Measurements from ENCODE around the gene BIN1. TPM values are rescaled to one million over a fixed set of nuclear protein-coding genes. Genes with fewer than 3 reads are reported as not detected.
"Not testable (repeated sequence)": the region's sequence is repeated elsewhere in the genome, so short reads cannot be mapped to it uniquely, and the experiment has no call there.

The BIN1 gene
- total RNA-seq, 2 experiments from 2014 or later, result 98.8 to 101 TPM

DNA sequence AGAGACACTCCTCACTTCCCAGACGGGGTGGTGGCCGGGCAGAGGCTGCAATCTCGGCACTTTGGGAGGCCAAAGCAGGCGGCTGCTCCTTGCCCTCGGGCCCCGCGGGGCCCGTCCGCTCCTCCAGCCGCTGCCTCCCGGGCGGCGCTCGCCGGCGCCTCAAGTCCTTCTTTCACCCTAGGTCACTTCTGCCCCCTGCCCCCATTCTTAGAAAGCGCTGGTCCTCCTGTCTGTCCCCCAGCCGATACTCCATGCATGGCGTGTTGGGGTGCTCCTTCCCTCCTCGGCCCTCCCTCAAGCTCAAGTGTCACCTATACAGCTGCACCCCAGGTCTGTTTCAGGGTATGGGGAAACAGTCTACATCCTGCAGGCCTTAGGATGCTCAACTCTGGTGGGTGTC is 13.5 kb upstream of the BIN1 start:
- H3K4me3 Mint-ChIP-seq, H3K36me3 Mint-ChIP-seq: not testable (repeated sequence)

DNA sequence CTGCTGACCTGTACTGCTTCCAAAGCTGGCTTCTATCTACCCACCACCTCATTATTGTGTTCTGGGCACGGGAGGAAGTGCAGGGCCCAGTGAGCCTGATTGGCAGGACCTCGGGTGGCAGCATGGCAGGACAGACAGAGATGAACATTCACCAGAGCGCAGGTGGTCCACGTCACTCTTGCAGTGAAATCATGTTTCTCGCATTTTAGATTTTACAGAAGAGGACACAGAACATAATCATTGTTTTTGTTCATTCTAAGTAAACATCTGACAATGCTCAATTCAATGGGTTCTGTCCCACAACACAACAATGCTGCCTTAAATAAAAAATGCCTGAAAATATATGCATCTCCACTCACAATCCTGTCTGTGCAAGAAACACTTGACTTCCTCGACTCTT is 11.5 kb upstream of the BIN1 start:
- no peaks in the 10 kb centered on the region for H3K9me3 Mint-ChIP-seq
- no peak overlapping the region for H3K27ac Mint-ChIP-seq
- no peak overlapping the region for H3K4me3 Mint-ChIP-seq
- H3K36me3 Mint-ChIP-seq, result peaks cover 2% of the 10 kb centered on the region
- no peak for DNase-seq
- no peaks in the 10 kb centered on the region for H3K27me3 Mint-ChIP-seq
- no peaks in the 10 kb centered on the region for H3K4me1 Mint-ChIP-seq

More for the DNA sequence above, 13.5 kb upstream of the BIN1 start:
- not testable (repeated sequence) for H3K4me1 Mint-ChIP-seq, H3K27me3 Mint-ChIP-seq, H3K27ac Mint-ChIP-seq, DNase-seq, H3K9me3 Mint-ChIP-seq

- peaks cover 2% of the 10 kb centered on the region for H3K36me3 Mint-ChIP-seq
- no peaks in the 10 kb centered on the region for H3K4me1 Mint-ChIP-seq
- H3K4me3 Mint-ChIP-seq, result no peak overlapping the region
- no peaks in the 10 kb centered on the region for H3K9me3 Mint-ChIP-seq
- H3K27ac Mint-ChIP-seq, result no peak overlapping the region
- H3K27me3 Mint-ChIP-seq, result no peaks in the 10 kb centered on the region
- no peak for DNase-seq
These were observed 11.1 kb upstream of the BIN1 start for GRCh38 chr2:127118038-127118437.

DNA sequence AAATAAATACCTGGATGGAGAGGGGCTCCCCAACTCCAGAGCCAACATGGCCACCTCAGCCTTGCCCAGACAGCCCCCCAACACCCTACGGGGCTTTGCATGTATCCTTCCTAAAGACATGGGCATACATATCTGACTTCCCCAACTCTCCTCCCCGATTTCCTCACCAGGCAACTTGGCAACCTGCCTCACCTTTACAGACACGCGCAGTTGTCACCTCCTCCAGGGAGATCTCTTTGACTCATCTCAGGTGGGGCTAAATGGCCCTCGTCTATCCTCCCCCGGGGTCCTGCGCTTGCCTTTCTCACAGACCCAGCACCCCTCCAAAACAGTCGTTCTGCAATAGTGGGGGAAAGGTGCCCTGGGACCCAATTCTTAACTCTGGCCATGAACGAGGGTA is 10.6 kb upstream of the BIN1 start:
- H3K27me3 Mint-ChIP-seq, result no peaks in the 10 kb centered on the region
- H3K4me3 Mint-ChIP-seq, result no peak overlapping the region
- H3K27ac Mint-ChIP-seq, result no peak overlapping the region
- no peak for DNase-seq
- H3K9me3 Mint-ChIP-seq, result no peaks in the 10 kb centered on the region
- no peaks in the 10 kb centered on the region for H3K4me1 Mint-ChIP-seq
- peaks cover 2% of the 10 kb centered on the region for H3K36me3 Mint-ChIP-seq

DNA sequence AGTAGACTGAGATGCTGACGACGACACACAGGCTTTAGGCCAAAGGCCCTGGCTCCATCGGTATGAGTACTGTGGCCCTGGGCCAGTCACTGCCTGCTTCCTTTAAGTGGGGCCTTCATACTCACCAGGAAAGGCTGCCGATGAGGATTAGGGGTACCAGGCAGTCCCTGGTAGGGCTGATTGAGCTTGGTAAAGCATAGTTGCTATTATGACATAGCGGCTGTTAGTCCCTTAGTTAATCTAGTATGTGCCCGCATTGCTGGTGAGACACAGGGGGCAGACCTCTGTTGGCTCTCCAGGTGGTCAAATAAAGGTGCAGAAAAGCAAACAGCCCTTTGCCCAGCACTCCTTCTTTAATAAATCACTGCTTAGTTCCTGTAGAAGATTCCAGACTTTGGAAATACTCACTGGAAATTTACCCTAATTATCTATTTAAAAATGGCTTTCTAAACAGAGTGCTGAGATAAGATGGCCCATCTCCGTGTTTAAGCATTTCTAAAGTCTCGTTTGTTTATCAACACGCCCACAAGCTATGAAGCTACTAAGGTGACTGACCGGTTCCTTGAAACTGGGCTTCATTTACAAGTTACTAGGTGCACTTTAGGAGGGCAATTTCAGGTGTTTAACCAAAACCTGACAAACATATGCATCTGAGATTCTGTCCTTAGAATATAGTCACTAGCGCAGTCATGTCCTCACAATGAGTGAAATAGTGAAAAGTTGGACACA is 8.7 kb upstream of the BIN1 start:
- Mint-ChIP-seq H3K36me3 (peaks cover 2% of the 10 kb centered on the region), H3K27ac (no peak overlapping the region), H3K4me3 (no peak overlapping the region), H3K9me3 (no peaks in the 10 kb centered on the region), H3K27me3 (no peaks in the 10 kb centered on the region), H3K4me1 (no peaks in the 10 kb centered on the region)
- no peak for DNase-seq

DNA sequence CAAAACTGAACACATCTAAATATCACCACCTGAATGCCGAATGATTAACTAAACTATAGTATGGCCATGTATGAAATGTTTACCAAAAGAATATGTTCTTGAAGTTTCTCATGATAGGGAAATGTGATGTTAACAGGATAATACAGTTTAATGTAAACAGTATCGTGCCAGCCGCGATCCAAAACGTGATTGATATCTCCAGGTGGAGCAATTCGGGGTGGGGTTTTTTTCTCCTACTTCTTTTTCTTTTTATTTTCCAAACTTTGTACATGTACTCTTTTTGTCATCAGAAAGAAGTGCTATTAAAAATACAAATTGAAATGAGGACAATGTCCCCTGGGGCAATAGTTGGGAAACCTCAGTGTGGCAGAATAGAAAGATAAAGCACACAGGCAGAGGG is 4.0 kb upstream of the BIN1 start:
- Mint-ChIP-seq H3K9me3 (no peaks in the 10 kb centered on the region), H3K4me1 (peaks cover 5% of the 10 kb centered on the region), H3K4me3 (no peak overlapping the region), H3K27ac (no peak overlapping the region), H3K36me3 (no peaks in the 10 kb centered on the region), H3K27me3 (peaks cover 5% of the 10 kb centered on the region)
- no peak for DNase-seq

DNA sequence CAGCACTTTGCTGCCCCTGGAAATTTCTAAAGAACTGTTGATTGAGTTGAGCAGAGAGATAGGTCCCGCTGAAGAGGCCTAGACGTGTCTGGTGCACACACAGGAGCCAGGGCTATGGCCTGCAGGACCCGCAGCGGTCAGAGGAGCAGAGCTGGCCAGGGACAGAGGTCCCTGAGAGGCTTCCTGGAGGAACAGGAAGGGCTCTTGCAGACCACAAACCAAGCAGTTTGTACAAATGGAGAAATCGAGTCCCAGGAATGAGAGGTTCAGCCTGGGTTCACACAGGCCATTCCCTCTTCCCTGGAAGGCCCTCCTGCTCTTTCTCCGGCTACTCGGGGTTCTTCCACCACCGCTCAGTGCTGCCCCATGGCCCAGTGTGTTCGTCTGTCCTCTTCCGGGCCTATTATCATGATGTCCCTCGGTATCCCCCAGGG is 1.2 kb upstream of the BIN1 start:
- peaks cover 7% of the 10 kb centered on the region for H3K27me3 Mint-ChIP-seq
- H3K36me3 Mint-ChIP-seq, result no peaks in the 10 kb centered on the region
- peaks cover 5% of the 10 kb centered on the region for H3K4me1 Mint-ChIP-seq
- peak overlapping the region; percentile 80 for H3K4me3 Mint-ChIP-seq
- no peak for DNase-seq
- H3K9me3 Mint-ChIP-seq, result no peaks in the 10 kb centered on the region
- H3K27ac Mint-ChIP-seq, result no peak overlapping the region

DNA sequence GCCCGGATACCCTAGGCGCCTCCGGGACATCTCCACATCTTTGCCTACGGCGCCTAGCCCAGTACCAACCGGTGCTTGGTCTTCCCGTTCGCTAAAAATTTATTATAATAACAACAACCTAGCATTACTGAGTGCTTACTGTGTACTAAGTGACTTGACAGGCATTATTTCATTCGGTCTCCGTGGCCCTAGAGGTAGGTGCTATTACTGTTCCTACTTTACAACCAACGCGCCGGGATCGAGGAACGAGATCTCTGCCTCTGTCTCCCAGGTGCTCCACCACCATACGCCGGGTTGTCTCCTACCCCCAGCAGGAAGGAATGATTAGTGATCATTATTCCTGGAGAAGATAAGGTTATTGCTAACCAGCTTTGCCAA is 657 bp upstream of the BIN1 start:
- H3K27me3 Mint-ChIP-seq, result peaks cover 7% of the 10 kb centered on the region
- no peaks in the 10 kb centered on the region for H3K9me3 Mint-ChIP-seq
- peaks cover 5% of the 10 kb centered on the region for H3K4me1 Mint-ChIP-seq
- H3K36me3 Mint-ChIP-seq, result no peaks in the 10 kb centered on the region
- peak overlapping the region; percentile 80 for H3K4me3 Mint-ChIP-seq
- no peak overlapping the region for H3K27ac Mint-ChIP-seq
- no peak for DNase-seq

GRCh38 chr2:127106457-127106990 is 430 bp downstream of the BIN1 start:
- DNase-seq, result no peak

GRCh38 chr2:127105656-127106456 is 1.1 kb downstream of the BIN1 start:
- H3K36me3 Mint-ChIP-seq, result no peaks in the 10 kb centered on the region
- H3K27me3 Mint-ChIP-seq, result peaks cover 7% of the 10 kb centered on the region
- H3K4me1 Mint-ChIP-seq, result peaks cover 5% of the 10 kb centered on the region

More at GRCh38 chr2:127106457-127106990, 430 bp downstream of the BIN1 start:
- Mint-ChIP-seq H3K27ac (no peak overlapping the region), H3K36me3 (no peaks in the 10 kb centered on the region), H3K27me3 (peaks cover 7% of the 10 kb centered on the region), H3K4me1 (peaks cover 5% of the 10 kb centered on the region), H3K9me3 (no peaks in the 10 kb centered on the region), H3K4me3 (peak overlapping the region; percentile 66)

DNA sequence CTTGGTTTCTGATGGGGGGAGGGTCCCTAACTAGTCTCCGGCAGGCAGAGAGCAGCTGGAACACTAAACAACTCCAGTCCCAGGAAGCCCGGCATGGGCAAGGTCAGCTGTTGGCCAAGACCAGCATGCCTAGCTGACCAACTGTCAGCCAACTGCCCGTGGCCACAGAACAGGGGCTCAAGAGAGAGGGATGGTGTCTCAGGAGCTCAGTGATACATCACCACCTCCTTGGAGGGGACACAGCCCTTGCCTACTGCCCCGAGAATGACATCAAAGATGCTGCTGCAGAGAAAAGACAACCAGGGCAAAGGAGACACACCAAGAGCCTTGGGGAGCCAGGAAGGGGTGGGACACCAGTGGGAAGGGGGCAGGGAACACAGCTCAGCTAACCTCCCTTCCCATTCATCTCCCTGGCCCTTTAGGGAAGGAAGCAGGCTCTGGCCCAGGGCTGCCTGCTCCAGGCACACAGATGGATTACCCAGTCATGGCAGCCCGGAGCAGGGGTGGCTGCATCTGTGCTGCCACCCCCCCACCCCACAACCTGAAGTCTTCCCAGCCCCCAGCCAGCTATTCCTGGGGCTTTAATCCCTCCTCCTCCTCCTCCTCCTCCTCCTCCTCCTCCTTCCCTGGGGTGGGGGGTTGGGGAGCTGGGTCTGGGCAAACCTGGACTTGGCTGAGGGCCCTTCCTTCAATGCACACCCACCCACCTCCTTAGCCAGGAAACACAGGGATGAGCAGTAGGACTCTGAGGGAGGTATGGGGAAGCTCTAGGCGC is 1.9 kb downstream of the BIN1 start:
- DNase-seq, result no peak

More at GRCh38 chr2:127105656-127106456, 1.1 kb downstream of the BIN1 start:
- no peaks in the 10 kb centered on the region for H3K9me3 Mint-ChIP-seq
- H3K27ac Mint-ChIP-seq, result no peak overlapping the region
- peak overlapping the region; percentile 66 for H3K4me3 Mint-ChIP-seq
- DNase-seq, result no peak

GRCh38 chr2:127104166-127104660 is 2.7 kb downstream of the BIN1 start:
- Mint-ChIP-seq H3K4me3 (no peak overlapping the region), H3K27me3 (peaks cover 3% of the 10 kb centered on the region), H3K27ac (no peak overlapping the region), H3K36me3 (no peaks in the 10 kb centered on the region), H3K4me1 (peaks cover 6% of the 10 kb centered on the region), H3K9me3 (no peaks in the 10 kb centered on the region)
- DNase-seq, result no peak

More for the DNA sequence above, 1.9 kb downstream of the BIN1 start:
- H3K27ac Mint-ChIP-seq, result no peak overlapping the region
- H3K27me3 Mint-ChIP-seq, result peaks cover 7% of the 10 kb centered on the region
- H3K4me3 Mint-ChIP-seq, result no peak overlapping the region
- peaks cover 5% of the 10 kb centered on the region for H3K4me1 Mint-ChIP-seq
- no peaks in the 10 kb centered on the region for H3K9me3 Mint-ChIP-seq
- H3K36me3 Mint-ChIP-seq, result no peaks in the 10 kb centered on the region

DNA sequence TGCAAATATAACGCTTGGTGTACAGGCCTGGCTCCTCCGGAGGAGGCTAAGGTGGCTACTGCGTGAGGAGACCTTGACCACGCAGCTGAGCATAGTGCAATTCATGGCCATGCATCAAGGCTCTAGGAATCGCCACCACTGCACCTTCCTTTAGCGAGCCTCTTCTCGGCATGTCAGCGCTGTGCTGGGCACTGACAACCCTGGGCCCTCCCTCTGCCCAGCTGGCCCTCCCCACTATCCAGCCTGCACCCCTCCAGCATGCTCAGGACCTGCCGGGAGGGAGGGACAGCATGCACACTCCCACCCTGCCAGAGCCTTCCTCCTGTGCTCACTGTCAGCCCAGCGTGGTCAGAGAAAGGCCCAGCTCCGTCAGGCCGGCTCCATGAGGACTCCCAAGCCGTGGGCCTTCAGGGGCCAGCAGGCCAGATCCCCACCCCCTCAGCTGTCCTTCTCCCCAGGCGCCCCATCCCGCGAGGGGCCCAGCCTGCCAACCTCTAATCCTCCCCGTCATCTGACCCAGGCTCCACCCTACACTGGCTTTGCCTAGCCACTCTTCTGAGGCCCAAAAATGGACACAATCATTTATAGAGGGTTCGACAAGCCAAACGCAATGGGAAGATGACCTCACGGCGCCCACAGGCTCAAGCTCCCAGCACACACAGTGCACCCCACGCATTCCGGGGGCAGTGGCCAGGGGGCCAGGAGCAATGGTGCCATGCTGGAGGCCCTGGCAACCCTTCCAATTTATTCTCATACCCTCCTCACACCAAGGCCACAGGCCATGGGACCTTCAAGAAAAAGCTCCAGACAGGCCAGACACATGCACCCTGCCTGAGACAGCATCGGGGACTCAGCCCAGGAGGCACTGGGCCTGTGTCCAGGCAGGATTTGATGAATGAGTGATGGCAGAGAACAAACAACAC is 3.5 kb downstream of the BIN1 start:
- H3K27ac Mint-ChIP-seq, result no peak overlapping the region
- H3K4me1 Mint-ChIP-seq, result peaks cover 8% of the 10 kb centered on the region
- H3K9me3 Mint-ChIP-seq, result no peaks in the 10 kb centered on the region
- no peak for DNase-seq
- peaks cover 2% of the 10 kb centered on the region for H3K27me3 Mint-ChIP-seq
- no peaks in the 10 kb centered on the region for H3K36me3 Mint-ChIP-seq
- H3K4me3 Mint-ChIP-seq, result no peak overlapping the region
